GM12878 (cell line): ENCODE data around the gene RASA4B. TPM values are rescaled to one million over a fixed set of nuclear protein-coding genes. Genes with fewer than 3 reads are reported as not detected.
"Not testable (repeated sequence)": the region's sequence is repeated elsewhere in the genome, so short reads cannot be mapped to it uniquely, and the experiment has no call there.

Experiments used
- ATAC-seq: fragments of 200-7000 bp; cut with Tn5 transposase; 3 replicates; pipeline ENCODE4 v1.9.1; 2020; ENCODE audit warnings: mild to moderate bottlenecking, moderate library complexity
- BruUV-seq: library from RNA; stranded (reverse); fragments of 400-500 nt; replicated peaks from 2 replicates; lab custom pipeline; 2021; lab: Mats Ljungman, UMichigan
- CTCF ChIA-PET: fragments of 300-600 bp; sonication (Branson Sonifier 250); formaldehyde crosslinking; extraction: SDS; loops from one replicate; lab custom pipeline; 2021; ENCODE audit warnings: inconsistent platforms; lab: Yijun Ruan, JAX
- POLR2A ChIA-PET: fragments of 350-600 bp; formaldehyde crosslinking; extraction: SDS; loops from one replicate; lab custom pipeline; 2021; ENCODE audit warnings: inconsistent platforms; lab: Charles Lee
- RAD21 ChIA-PET: fragments of 300-600 bp; sonication (Branson Sonifier 250); formaldehyde crosslinking; loops from one replicate; lab custom pipeline; 2023; ENCODE audit warnings: antibody characterized with exemption; ENCODE audit not compliant: unreplicated experiment; lab: Charles Lee
- SMC1A ChIA-PET: fragments of 300-600 bp; sonication (Branson Sonifier 250); formaldehyde crosslinking; loops from one replicate; lab custom pipeline; 2023; ENCODE audit not compliant: unreplicated experiment, uncharacterized antibody; lab: Charles Lee
- DNase-seq: peaks from one replicate; pipeline ENCODE4 v3.0.0-alpha.2; 2011; ENCODE audit warnings: low read depth, low spot score
- FAIRE-seq: peaks from 3 replicates; lab custom pipeline; 2011; peaks lifted over from hg19 to GRCh38; lab: Jason Lieb, UNC
- H2AFZ ChIP-seq: 2 replicates; pipeline ENCODE4 v1.6.0; 2011; ENCODE audit warnings: low read depth, low read length, control low read depth; ENCODE audit not compliant: control insufficient read depth
- H3K27ac ChIP-seq: 2 replicates; pipeline ENCODE4 v1.5.1; 2011; ENCODE audit warnings: control low read depth; ENCODE audit not compliant: control insufficient read depth, insufficient read depth
- H3K27me3 ChIP-seq, 2 experiments: replicated peaks in 1 of 2; 2 replicates each; pipeline versions ENCODE4 v1.6.0 to v1.6.1; 2011; ENCODE audit warnings: low read length in 1 of 2; ENCODE audit not compliant: control insufficient read depth in 2 of 2, insufficient read depth in 2 of 2
- H3K36me3 ChIP-seq, 2 experiments: 2 replicates each; pipeline ENCODE4 v1.5.1; 2011; ENCODE audit warnings: low read length in 1 of 2; ENCODE audit not compliant: control insufficient read depth in 2 of 2, insufficient read depth in 2 of 2
- H3K4me1 ChIP-seq: 2 replicates; pipeline ENCODE4 v1.6.1; 2011; ENCODE audit warnings: mild to moderate bottlenecking, low read length, moderate library complexity, mixed read lengths; ENCODE audit not compliant: control insufficient read depth, insufficient read depth
- H3K4me2 ChIP-seq: 2 replicates; pipeline ENCODE4 v1.6.0; 2011; ENCODE audit warnings: control low read depth; ENCODE audit not compliant: control insufficient read depth, insufficient read depth
- H3K4me3 ChIP-seq: fragments of 200-600 bp; sonication (generic); 2 replicates; pipeline ENCODE4 v1.5.1; 2016
- H3K79me2 ChIP-seq: 2 replicates; pipeline ENCODE4 v1.6.0; 2011; ENCODE audit warnings: low read length; ENCODE audit not compliant: control insufficient read depth, insufficient read depth
- H3K9ac ChIP-seq: 2 replicates; pipeline ENCODE4 v1.8.0; 2011; ENCODE audit warnings: low read length, control low read depth, mixed read lengths; ENCODE audit not compliant: control insufficient read depth, insufficient read depth
- H3K9me3 ChIP-seq: replicated peaks from 3 replicates; pipeline ENCODE4 v1.5.1; 2011; ENCODE audit warnings: mild to moderate bottlenecking, low read length; ENCODE audit not compliant: control insufficient read depth, insufficient read depth
- H4K20me1 ChIP-seq: 2 replicates; pipeline ENCODE4 v1.6.0; 2011; ENCODE audit not compliant: control insufficient read depth, insufficient read depth
- WGBS: methylation state at CpG from one replicate; pipeline ENCODE4 v1.1.6; 2016; ENCODE audit warnings: low lambda C conversion rate; ENCODE audit not compliant: insufficient replicate concordance, insufficient coverage; ENCODE audit errors: missing lambda C conversion rate; 5-methylcytosine and 5-hydroxymethylcytosine counted together
- in situ Hi-C: fragments of 300-500 bp; cut with MboI; formaldehyde crosslinking; loops from 9 replicates; pipeline ENCODE4 v1.14.3; 2018; ENCODE audit warnings: mixed read lengths
- intact Hi-C: fragments of 100-400 bp; cut with micrococcal nuclease; formaldehyde crosslinking; loops from one replicate; pipeline ENCODE4 v1.14.2; 2022; ENCODE audit not compliant: unreplicated experiment
- polyA plus RNA-seq, 11 experiments: library from polyadenylated mRNA; depleted of rRNA in 4 of 11; unstranded in 6 of 11; stranded (reverse) in 5 of 11; fragments of >200 nt; fragmentation: Nextera tagmentation in 4 of 11; fragmentation: Illumina TruSeq in 1 of 11; extraction: Ambion mirVana in 4 of 11; extraction: Trizol in 1 of 11; gene quantifications; 1 replicate in 1 of 11; 2 replicates in 10 of 11; pipeline versions ENCODE4 v1.2.1 to v1.2.3, GENCODE V29; 2011 to 2016; ENCODE audit warnings: inconsistent platforms in 2 of 11, missing spikeins in 2 of 11, low read depth in 1 of 11
- total RNA-seq, 4 experiments: library from RNA; depleted of rRNA in 3 of 4; stranded (reverse); fragments of >200 nt in 3 of 4; fragmentation: Illumina TruSeq in 1 of 4; extraction: Trizol in 1 of 4; gene quantifications; 2 replicates each; pipeline versions ENCODE4 v1.2.1 to v1.2.3, GENCODE V29; 2013 to 2021

The RASA4B gene
- total and polyA plus RNA-seq, 10 of the 15 experiments (the other 5 are each of a cell fraction or from before 2014, with no cell fraction given), result 0.10 to 16.4 (median 6.4) TPM

GRCh38 chr7:102514881-102515721, 2.5 kb downstream of the RASA4B start:
- POLR2A ChIA-PET, H4K20me1 ChIP-seq, RAD21 ChIA-PET, CTCF ChIA-PET, in situ Hi-C loops, H3K4me3 ChIP-seq, H3K4me2 ChIP-seq, BruUV-seq, intact Hi-C loops, H3K27ac ChIP-seq, H3K27me3 ChIP-seq, SMC1A ChIA-PET, H3K9me3 ChIP-seq, DNase-seq, H3K79me2 ChIP-seq, H3K4me1 ChIP-seq, H2AFZ ChIP-seq, H3K36me3 ChIP-seq, H3K9ac ChIP-seq: not testable (repeated sequence)
- WGBS, result no CpG with 5 or more reads among the region's 15 CpGs
- peak; percentile 67 for ATAC-seq
- FAIRE-seq, result peak; percentile 96

- Histone ChIP-seq H3K4me3 (peak overlapping the region; percentile 32; the same call in 1 of the 2 replicates), H3K27ac (peak overlapping the region; percentile 48; the same call in 1 of the 2 replicates), H3K4me2 (peak overlapping the region; percentile 64; the same call in 1 of the 2 replicates)
- H3K36me3 ChIP-seq, BruUV-seq, ATAC-seq, RAD21 ChIA-PET, SMC1A ChIA-PET, H3K27me3 ChIP-seq, DNase-seq, H3K9ac ChIP-seq, H2AFZ ChIP-seq, H3K4me1 ChIP-seq, FAIRE-seq, intact Hi-C loops, H3K79me2 ChIP-seq, in situ Hi-C loops, POLR2A ChIA-PET, H3K9me3 ChIP-seq, H4K20me1 ChIP-seq, CTCF ChIA-PET: not testable (repeated sequence)
- WGBS, result 36% methylated on average over 4 of the region's 5 CpGs
These were observed 4.8 kb downstream of the RASA4B start for GRCh38 chr7:102512642-102513221.

DNA sequence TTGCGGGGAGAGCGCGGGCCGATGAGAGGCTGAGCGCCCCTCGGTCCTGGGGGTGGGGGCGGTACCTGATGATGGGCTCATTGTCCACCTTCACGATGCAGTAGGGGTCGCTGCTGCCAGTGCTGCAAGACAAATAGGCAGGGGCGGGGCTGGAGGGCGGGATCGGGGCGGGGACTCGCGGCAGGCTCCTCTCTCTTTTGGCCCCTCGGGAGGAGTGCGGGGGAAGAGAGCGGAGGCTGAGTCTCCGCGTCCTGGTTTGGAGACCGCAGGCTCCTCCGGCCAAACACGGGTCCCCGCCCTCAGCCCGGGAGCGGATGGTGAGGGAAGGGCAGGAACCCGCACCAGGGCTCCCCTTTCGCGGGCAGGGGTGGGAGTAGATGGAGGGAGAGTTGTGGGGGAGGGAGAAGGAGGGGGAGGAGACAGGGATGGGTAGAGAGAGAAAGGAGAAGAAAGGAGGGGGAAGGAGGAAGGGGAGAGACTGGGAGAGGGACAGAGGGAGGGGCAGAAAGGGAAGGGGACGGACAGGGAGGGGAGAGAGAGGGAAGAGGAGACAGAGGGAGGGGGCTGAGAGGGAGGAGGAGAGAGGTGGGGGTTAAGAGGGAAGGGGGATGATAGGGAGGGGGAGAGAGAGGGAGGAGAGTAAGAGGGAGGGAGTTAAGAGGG, 5.6 kb downstream of the RASA4B start:
- intact Hi-C loops, result not testable (repeated sequence)
- no CpG with 5 or more reads among the region's 30 CpGs for WGBS
- FAIRE-seq, result peak; percentile 59

More for the DNA sequence above, 5.6 kb downstream of the RASA4B start:
- DNase-seq, H3K4me2 ChIP-seq, in situ Hi-C loops, CTCF ChIA-PET, H3K79me2 ChIP-seq, H3K27ac ChIP-seq, BruUV-seq, SMC1A ChIA-PET, H3K4me1 ChIP-seq, RAD21 ChIA-PET, H2AFZ ChIP-seq, H3K36me3 ChIP-seq, H3K9ac ChIP-seq, H3K9me3 ChIP-seq, POLR2A ChIA-PET, H3K27me3 ChIP-seq, H4K20me1 ChIP-seq, H3K4me3 ChIP-seq: not testable (repeated sequence)
- peak; percentile 64 for ATAC-seq
